Trophoblast cell (in vitro differentiated cells and primary cell): ENCODE results near the gene SEMA4A. TPM values are rescaled to one million over a fixed set of nuclear protein-coding genes. Genes with fewer than 3 reads are reported as not detected.

Experiments used
- DNase-seq, 2 donors: peaks; one replicate each; pipeline ENCODE4 v3.0.0-alpha.2; 2016
- H2AFZ ChIP-seq: 2 replicates; pipeline ENCODE4 v1.6.1; 2013; ENCODE audit warnings: low read length, moderate library complexity, mild to moderate bottlenecking; ENCODE audit not compliant: insufficient read depth, poor library complexity
- H2AK5ac ChIP-seq: 2 replicates; pipeline ENCODE4 v1.6.1; 2013; ENCODE audit warnings: mild to moderate bottlenecking, low read length
- H2BK120ac ChIP-seq: 2 replicates; pipeline ENCODE4 v1.6.1; 2013; ENCODE audit warnings: low read length, mild to moderate bottlenecking, moderate library complexity; ENCODE audit not compliant: insufficient read depth, poor library complexity
- H2BK12ac ChIP-seq: 2 replicates; pipeline ENCODE4 v1.6.1; 2013; ENCODE audit warnings: mild to moderate bottlenecking, low read length, moderate library complexity
- H2BK5ac ChIP-seq: 2 replicates; pipeline ENCODE4 v1.6.1; 2013; ENCODE audit warnings: low read length, low read depth, moderate library complexity, mild to moderate bottlenecking; ENCODE audit not compliant: poor library complexity
- H3K14ac ChIP-seq: 2 replicates; pipeline ENCODE4 v1.6.1; 2013; ENCODE audit warnings: mild to moderate bottlenecking, low read length
- H3K18ac ChIP-seq: 2 replicates; pipeline ENCODE4 v1.6.1; 2013; ENCODE audit warnings: mild to moderate bottlenecking, low read length
- H3K23ac ChIP-seq: 2 replicates; pipeline ENCODE4 v1.6.1; 2013; ENCODE audit warnings: low read length
- H3K27ac ChIP-seq: 2 replicates; pipeline ENCODE4 v1.5.1; 2013; ENCODE audit warnings: low read depth, mild to moderate bottlenecking, inconsistent platforms, low read length, moderate library complexity
- H3K27me3 ChIP-seq: 2 replicates; pipeline ENCODE4 v1.6.1; 2013; ENCODE audit warnings: inconsistent platforms, mild to moderate bottlenecking, low read length, moderate library complexity; ENCODE audit not compliant: insufficient read depth
- H3K36me3 ChIP-seq, 2 experiments: 1 replicate in 1 of 2; 2 replicates in 1 of 2; pipeline ENCODE4 v1.6.1; 2013; ENCODE audit warnings: low read length in 2 of 2, mild to moderate bottlenecking in 2 of 2, moderate library complexity in 1 of 2; ENCODE audit not compliant: insufficient read depth in 2 of 2, control insufficient read depth in 1 of 2
- H3K4ac ChIP-seq: 2 replicates; pipeline ENCODE4 v1.6.1; 2013; ENCODE audit warnings: low read depth, mild to moderate bottlenecking, low read length, moderate library complexity
- H3K4me1 ChIP-seq, 2 experiments: 1 replicate in 1 of 2; 2 replicates in 1 of 2; pipeline ENCODE4 v1.6.1; 2013; ENCODE audit warnings: low read length in 2 of 2, mild to moderate bottlenecking in 2 of 2, moderate library complexity in 1 of 2; ENCODE audit not compliant: insufficient read depth in 2 of 2, control insufficient read depth in 1 of 2
- H3K4me2 ChIP-seq: 2 replicates; pipeline ENCODE4 v1.6.1; 2013; ENCODE audit warnings: inconsistent platforms, mild to moderate bottlenecking, low read length, moderate library complexity
- H3K4me3 ChIP-seq: 2 replicates; pipeline ENCODE4 v1.5.1; 2013; ENCODE audit warnings: mild to moderate bottlenecking, low read depth, low read length, inconsistent platforms
- H3K79me1 ChIP-seq: one replicate; pipeline ENCODE4 v1.6.1; 2013; ENCODE audit warnings: low read length
- H3K79me2 ChIP-seq: 2 replicates; pipeline ENCODE4 v1.6.1; 2013; ENCODE audit warnings: low read length, mild to moderate bottlenecking; ENCODE audit not compliant: control insufficient read depth, insufficient read depth, poor library complexity
- H3K9ac ChIP-seq: 2 replicates; pipeline ENCODE4 v1.6.1; 2013; ENCODE audit warnings: mild to moderate bottlenecking, low read length
- H3K9me3 ChIP-seq: 2 replicates; pipeline ENCODE4 v1.6.1; 2013; ENCODE audit warnings: low read depth, mild to moderate bottlenecking, control low read depth, inconsistent platforms, low read length; ENCODE audit not compliant: insufficient read depth
- H4K12ac ChIP-seq: 2 replicates; pipeline ENCODE4 v1.6.1; 2013; ENCODE audit warnings: low read depth, mild to moderate bottlenecking, low read length, moderate library complexity
- H4K8ac ChIP-seq: 2 replicates; pipeline ENCODE4 v1.6.1; 2013; ENCODE audit warnings: low read depth, mild to moderate bottlenecking, low read length, moderate library complexity
- H4K91ac ChIP-seq: one replicate; pipeline ENCODE4 v1.6.1; 2013; ENCODE audit warnings: low read depth, mild to moderate bottlenecking, low read length, moderate library complexity
- WGBS: extraction: QIAGEN DNeasy Blood & Tissue Kit; methylation state at CpG from one replicate; pipeline ENCODE4 v1.1.7; 2013; ENCODE audit warnings: missing lambda C conversion rate; ENCODE audit not compliant: insufficient read length, insufficient coverage; ENCODE audit errors: extremely low coverage; 5-methylcytosine and 5-hydroxymethylcytosine counted together
- polyA plus RNA-seq: library from polyadenylated mRNA; stranded (reverse); fragments of 200-250 nt; gene quantifications from 2 replicates; pipeline ENCODE4 v1.2.3, GENCODE V29; 2013

Gene SEMA4A
- 0.47 and 0.83 TPM in 2 replicates for polyA plus RNA-seq

GRCh38 chr1:156153362-156153761 lies at the start of gene SEMA4A:
Gene SEMA4A, plus strand, starts transcription at chr1:156153585. Its CDS starts 994 bp downstream, at chr1:156154579.
- Histone ChIP-seq H4K8ac (no peak within 1 kb of the TSS), H4K91ac (no peak within 1 kb of the TSS), H3K23ac (no peak within 1 kb of the TSS)

DNA sequence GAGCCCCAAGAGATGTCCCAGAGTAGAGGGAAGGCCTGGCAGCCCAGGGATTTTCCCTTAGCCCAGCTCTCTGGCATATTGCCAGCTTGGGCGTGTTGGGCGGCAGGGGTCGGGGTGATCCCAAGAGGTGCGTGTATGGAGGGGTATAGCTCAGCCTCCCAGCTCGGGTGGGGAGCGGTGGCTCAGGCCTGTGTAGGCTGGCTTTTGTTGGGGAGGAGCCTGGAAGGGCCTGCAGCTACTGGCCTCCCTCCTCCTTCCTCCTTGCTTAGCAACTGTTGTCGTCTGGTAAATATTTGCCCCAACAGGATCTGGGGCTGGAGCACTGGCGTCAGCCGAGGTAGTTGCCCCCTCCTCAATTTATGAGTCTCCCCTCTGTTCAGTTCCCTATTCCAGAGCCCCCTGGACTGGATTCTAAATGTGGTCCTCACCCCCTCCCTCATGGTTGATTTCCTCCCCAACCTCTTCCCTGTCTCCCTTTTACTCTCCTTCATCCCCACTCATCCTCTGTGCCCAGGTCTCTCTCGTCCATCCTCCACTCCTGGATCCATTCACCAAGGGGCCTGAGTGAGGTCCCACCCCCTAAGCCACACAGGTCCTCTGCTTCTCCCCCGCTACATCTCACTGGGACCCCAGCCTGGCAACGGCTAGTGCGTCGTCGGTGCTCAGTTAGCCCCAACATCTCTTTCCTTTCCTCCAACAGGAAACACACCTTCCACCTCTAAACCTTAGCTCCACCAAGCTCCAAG lies 49.1 kb upstream of the SEMA4A start:
- Histone ChIP-seq H3K27me3 (no peaks in the 10 kb centered on the region), H3K23ac (no peak overlapping the region), H3K36me3 (peaks cover 3% of the 10 kb centered on the region in 2 experiments), H3K9ac (no peak overlapping the region), H3K27ac (peak overlapping the region; percentile 100), H3K79me1 (peaks cover 41% of the 10 kb centered on the region), H4K91ac (peak overlapping the region; percentile 95), H2BK120ac (peak overlapping the region; percentile 97), H2AFZ (no peak overlapping the region), H3K4me2 (peak overlapping the region; percentile 24), H4K8ac (peak overlapping the region; percentile 52), H2AK5ac (peak overlapping the region; percentile 36), H2BK5ac (peak overlapping the region; percentile 97), H4K12ac (peak overlapping the region; percentile 10), H3K79me2 (peaks cover 13% of the 10 kb centered on the region), H3K14ac (peak overlapping the region; percentile 38), H3K18ac (peak overlapping the region; percentile 67), H3K9me3 (no peaks in the 10 kb centered on the region), H3K4me1 (peaks cover 50 to 60% of the 10 kb centered on the region in 2 experiments), H3K4me3 (no peak overlapping the region), H2BK12ac (peak overlapping the region; percentile 90), H3K4ac (peak overlapping the region; percentile 24)
- no CpG with 5 or more reads among the region's 15 CpGs for WGBS
- peak; percentile 54 to 69 for DNase-seq

More at GRCh38 chr1:156153362-156153761, at the start of gene SEMA4A:
- no peak within 1 kb of the TSS for H3K4me3 ChIP-seq
- peak within 1 kb of the TSS; percentile 52 for H2AFZ ChIP-seq
- H3K14ac ChIP-seq: no peak within 1 kb of the TSS
- peak; percentile 61 to 85 for DNase-seq
- no peak within 1 kb of the TSS for H2BK120ac ChIP-seq
- no peak within 1 kb of the TSS for H3K9ac ChIP-seq
- no peaks in the 10 kb centered on the region for H3K27me3 ChIP-seq
- no peaks in the 10 kb centered on the region for H3K79me2 ChIP-seq
- peak within 1 kb of the TSS; percentile 40 for H4K12ac ChIP-seq
- H3K27ac ChIP-seq: no peak within 1 kb of the TSS
- H2BK5ac ChIP-seq: no peak within 1 kb of the TSS
- peak within 1 kb of the TSS; percentile 33 for H2AK5ac ChIP-seq
- WGBS: no CpG with 5 or more reads among the region's 10 CpGs
- H2BK12ac ChIP-seq: no peak within 1 kb of the TSS
- H3K9me3 ChIP-seq: no peaks in the 10 kb centered on the region
- no peak within 1 kb of the TSS for H3K18ac ChIP-seq
- peaks cover 3% of the 10 kb centered on the region for H3K79me1 ChIP-seq
- H3K36me3 ChIP-seq: no peaks in the 10 kb centered on the region
- no peak within 1 kb of the TSS for H3K4ac ChIP-seq
- H3K4me1 ChIP-seq: peaks cover 7 to 11% of the 10 kb centered on the region in 2 experiments
- no peak within 1 kb of the TSS for H3K4me2 ChIP-seq

DNA sequence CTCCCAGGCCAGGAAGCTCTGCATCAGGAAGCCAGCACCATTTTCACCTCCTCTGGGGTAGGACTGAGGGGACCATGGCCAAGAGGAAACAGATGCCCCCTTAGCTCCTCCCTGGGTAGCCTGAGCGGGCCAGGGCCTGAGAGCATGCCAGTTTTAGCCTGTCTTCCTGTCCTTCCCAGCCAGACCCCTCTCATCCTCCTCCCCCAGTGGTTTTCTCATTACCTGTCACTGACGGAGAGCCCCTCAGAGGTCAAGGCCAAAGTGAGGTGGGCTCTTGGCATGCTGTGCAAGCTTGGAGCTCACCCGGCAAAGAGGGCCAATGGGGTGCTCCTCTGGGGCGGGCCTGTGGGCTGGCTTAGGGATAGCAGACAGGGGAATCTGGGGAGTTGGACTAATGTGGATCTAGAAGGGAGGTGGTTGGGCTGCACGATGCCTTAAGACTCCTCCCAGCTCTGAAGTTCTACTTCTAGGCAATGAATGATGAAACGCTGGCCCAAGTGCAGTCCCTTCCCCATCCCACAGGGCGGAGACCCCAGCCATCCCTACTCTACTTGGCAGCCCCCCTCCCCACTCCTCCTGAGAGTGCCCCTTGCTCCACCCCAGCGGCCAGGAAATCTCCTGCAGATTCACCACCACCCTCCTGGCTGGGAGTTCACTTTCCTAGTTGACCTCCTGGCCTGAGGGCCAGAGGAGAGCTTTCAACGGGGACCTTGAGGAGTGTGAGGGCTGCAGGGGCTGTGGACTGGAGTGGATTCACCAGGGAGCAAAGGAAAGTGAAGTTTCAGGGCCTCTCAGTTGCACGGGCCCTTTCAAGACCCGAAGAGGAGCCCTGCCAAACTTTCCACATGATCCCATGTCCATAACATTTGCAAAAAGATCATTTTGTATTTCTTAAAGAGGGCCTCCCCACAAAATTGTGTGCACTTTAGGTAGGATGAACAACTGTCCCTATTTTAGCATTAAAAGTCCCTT lies 48.2 kb upstream of the SEMA4A start:
- Histone ChIP-seq H3K27ac (peak overlapping the region; percentile 100), H3K36me3 (peaks cover 3% of the 10 kb centered on the region in 2 experiments), H3K4me3 (no peak overlapping the region), H2BK5ac (peak overlapping the region; percentile 97), H3K23ac (no peak overlapping the region), H4K91ac (peak overlapping the region; percentile 95), H4K8ac (peak overlapping the region; percentile 5), H3K27me3 (no peaks in the 10 kb centered on the region), H3K14ac (peak overlapping the region; percentile 32), H2BK120ac (peak overlapping the region; percentile 97), H4K12ac (peak overlapping the region; percentile 85), H3K79me2 (peaks cover 12% of the 10 kb centered on the region), H3K9me3 (no peaks in the 10 kb centered on the region), H2AFZ (peak overlapping the region; percentile 44), H3K4me1 (peaks cover 47 to 58% of the 10 kb centered on the region in 2 experiments), H3K4ac (peak overlapping the region; percentile 71), H3K9ac (no peak overlapping the region), H3K79me1 (peaks cover 41% of the 10 kb centered on the region), H3K18ac (peak overlapping the region; percentile 52), H2BK12ac (peak overlapping the region; percentile 90), H2AK5ac (peak overlapping the region; percentile 25), H3K4me2 (peak overlapping the region; percentile 88)
- DNase-seq: peak in 1 of 2 donors; percentile 33
- WGBS: no CpG with 5 or more reads among the region's 11 CpGs
